ENCODE results near the gene RHBDF1. TPM values are rescaled to one million over a fixed set of nuclear protein-coding genes. Genes with fewer than 3 reads are reported as not detected.

The RHBDF1 gene
- total RNA-seq, 4 donors from 2014 or later: 11.9 to 179 (median 33.8) TPM

DNA sequence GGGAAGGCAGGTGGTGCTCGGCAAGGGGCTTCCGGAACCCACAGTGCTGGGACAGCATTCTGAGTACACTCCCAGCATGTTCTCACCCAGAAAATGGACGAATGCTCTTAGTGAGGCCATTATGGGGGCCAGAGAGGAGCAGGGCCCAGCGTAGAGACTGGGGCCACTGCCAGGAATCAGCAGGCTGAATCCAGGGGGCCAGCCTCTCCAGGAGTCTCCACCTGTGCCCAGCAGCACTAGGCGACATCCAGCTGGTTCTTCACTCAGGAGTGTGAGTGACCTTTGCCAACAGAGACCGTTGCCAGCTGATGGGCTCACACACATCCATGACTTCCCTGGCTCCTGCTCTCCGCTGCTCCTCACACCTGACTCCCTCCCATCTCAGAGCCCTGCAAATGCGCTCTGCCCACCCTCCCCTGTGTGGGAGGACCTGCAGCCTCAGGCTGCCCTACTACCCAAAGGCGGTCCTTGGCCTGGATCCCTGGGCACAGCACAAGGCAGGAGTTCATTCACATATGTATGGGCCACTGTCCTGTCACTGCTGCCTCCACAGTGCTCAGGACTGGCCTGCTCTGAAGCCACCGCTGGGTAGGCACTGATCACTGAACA lies 5.1 kb downstream of the RHBDF1 start:
- intact Hi-C loops (cut with DNase I; ENCODE audit: low total_unique reads) (loop anchor here (2.0 kb wide), 1 partner anchor 30 kb away; no protein-coding TSS in a partner anchor), in situ Hi-C loops (cut with MboI; ENCODE audit: low pct_ligation_motif_present in 1 of 4, low pct_unique_long_range_greater_than_20kb in 1 of 4, low sequenced_read_pairs in 3 of 4) (no loop called here)
- Histone ChIP-seq H3K36me3 (no peaks in the 10 kb centered on the region), H3K4me3 (no peak overlapping the region), H3K27me3 (no peaks in the 10 kb centered on the region), H3K4me1 (peaks cover 10 to 38% (median 14%) of the 10 kb centered on the region in 4 donors), H3K27ac (peak overlapping the region in 2 of 4 donors; percentile 3 to 41), H3K9me3 (no peaks in the 10 kb centered on the region)
- 69% methylated on average over 10 of the region's 10 CpGs; no CpG with 5 or more reads in 1 of the 2 donors for WGBS, 2 donors (ENCODE audit: low coverage in 1 of 2)
- DNase-seq: no peak
- TF ChIP-seq POLR2A (IDR thresholded peaks at IDR 0.05): no peak
- TF ChIP-seq EP300 (IDR thresholded peaks at IDR 0.05; ENCODE audit: low read depth): no peak
- no peak for TF ChIP-seq POLR2AphosphoS5 (IDR thresholded peaks at IDR 0.05)
- TF ChIP-seq, protein P1, sequence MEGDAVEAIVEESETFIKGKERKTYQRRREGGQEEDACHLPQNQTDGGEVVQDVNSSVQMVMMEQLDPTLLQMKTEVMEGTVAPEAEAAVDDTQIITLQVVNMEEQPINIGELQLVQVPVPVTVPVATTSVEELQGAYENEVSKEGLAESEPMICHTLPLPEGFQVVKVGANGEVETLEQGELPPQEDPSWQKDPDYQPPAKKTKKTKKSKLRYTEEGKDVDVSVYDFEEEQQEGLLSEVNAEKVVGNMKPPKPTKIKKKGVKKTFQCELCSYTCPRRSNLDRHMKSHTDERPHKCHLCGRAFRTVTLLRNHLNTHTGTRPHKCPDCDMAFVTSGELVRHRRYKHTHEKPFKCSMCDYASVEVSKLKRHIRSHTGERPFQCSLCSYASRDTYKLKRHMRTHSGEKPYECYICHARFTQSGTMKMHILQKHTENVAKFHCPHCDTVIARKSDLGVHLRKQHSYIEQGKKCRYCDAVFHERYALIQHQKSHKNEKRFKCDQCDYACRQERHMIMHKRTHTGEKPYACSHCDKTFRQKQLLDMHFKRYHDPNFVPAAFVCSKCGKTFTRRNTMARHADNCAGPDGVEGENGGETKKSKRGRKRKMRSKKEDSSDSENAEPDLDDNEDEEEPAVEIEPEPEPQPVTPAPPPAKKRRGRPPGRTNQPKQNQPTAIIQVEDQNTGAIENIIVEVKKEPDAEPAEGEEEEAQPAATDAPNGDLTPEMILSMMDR (IDR thresholded peaks at IDR 0.05): no peak

DNA sequence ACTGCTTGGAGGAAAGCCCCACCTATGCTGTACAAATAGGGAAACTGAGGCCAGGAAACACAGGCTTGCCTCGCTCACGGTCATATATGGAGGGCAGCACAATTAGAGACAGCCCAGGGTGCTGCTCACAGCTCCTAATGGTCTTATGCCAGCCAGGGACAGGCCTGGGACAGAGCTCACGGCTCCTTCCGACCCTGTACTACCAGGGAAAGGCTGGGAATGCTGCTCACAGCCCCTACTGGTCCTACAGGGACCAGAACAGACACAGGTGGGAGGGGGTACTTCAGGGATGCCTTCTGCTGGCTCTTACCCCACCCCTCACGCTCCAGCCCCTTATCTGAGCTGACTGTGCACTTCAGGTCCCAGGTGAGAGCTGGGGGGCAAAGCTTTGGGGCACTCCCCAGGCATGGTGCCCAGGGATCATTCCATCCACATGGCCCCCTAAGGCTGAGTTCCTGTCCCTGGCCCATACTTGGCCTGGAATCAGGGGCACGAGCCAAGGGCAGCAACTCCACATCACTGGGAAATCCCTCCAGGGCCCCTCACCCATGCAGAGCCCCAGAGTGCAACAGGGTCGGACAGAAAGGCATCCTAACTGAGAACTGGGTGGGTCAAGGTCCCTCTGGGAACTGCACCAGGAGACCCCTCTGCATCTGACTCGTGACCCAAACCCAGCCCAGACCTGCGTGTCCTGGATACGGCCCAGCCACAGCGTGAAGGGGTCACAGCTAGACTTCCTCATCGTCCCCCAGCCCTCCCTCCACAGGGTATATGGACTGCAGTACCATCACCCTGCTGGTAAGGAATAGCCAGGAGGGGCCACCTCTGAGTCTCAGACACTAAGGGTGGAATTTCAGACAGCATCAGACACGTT lies 5.9 kb downstream of the RHBDF1 start:
- H3K9me3 ChIP-seq: no peaks in the 10 kb centered on the region
- in situ Hi-C loops (cut with MboI; ENCODE audit: low pct_ligation_motif_present in 1 of 4, low pct_unique_long_range_greater_than_20kb in 1 of 4, low sequenced_read_pairs in 3 of 4) (no loop called here), intact Hi-C loops (cut with DNase I; ENCODE audit: low total_unique reads) (loop anchor here (2.0 kb wide), 1 partner anchor 30 kb away; no protein-coding TSS in a partner anchor)
- H3K4me1 ChIP-seq: peaks cover 10 to 34% (median 10%) of the 10 kb centered on the region in 4 donors
- DNase-seq: no peak
- 85% methylated on average over 13 of the region's 13 CpGs; no CpG with 5 or more reads in 1 of the 2 donors for WGBS, 2 donors (ENCODE audit: low coverage in 1 of 2)
- H3K4me3 ChIP-seq: no peak overlapping the region
- TF ChIP-seq EP300 (IDR thresholded peaks at IDR 0.05; ENCODE audit: low read depth) (no peak), POLR2AphosphoS5 (IDR thresholded peaks at IDR 0.05) (no peak), POLR2A (IDR thresholded peaks at IDR 0.05) (no peak)
- TF ChIP-seq, protein P1 (IDR thresholded peaks at IDR 0.05): no peak
- H3K27ac ChIP-seq: no peak overlapping the region
- no peaks in the 10 kb centered on the region for H3K36me3 ChIP-seq
- no peaks in the 10 kb centered on the region for H3K27me3 ChIP-seq

DNA sequence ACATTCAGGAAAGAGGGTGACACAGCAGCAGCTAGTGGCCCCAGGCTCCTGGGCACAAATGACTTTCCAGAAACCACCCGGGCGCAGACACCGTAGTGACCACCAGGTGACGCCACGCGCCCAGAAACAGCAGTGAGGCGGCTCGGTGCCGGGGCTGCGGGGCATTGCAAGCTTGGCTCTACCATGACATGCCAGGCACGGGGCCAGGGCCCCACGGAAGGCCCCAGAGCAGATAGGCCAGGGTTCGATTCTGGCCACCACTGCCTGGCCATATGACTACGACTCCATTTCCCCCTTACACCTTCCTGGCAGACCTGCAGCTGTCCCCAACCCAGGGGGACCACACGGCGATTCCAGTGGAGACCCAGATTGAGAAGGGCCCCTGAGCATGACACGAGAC lies 6.7 kb downstream of the RHBDF1 start:
- intact Hi-C loops (cut with DNase I; ENCODE audit: low total_unique reads) (loop anchor here (2.0 kb wide), 1 partner anchor 31 kb away; no protein-coding TSS in a partner anchor), in situ Hi-C loops (cut with MboI; ENCODE audit: low pct_ligation_motif_present in 1 of 4, low pct_unique_long_range_greater_than_20kb in 1 of 4, low sequenced_read_pairs in 3 of 4) (no loop called here)
- TF ChIP-seq POLR2AphosphoS5 (IDR thresholded peaks at IDR 0.05) (peak in 1 of 3 donors; percentile 33), POLR2A (IDR thresholded peaks at IDR 0.05) (no peak), EP300 (IDR thresholded peaks at IDR 0.05; ENCODE audit: low read depth) (no peak)
- TF ChIP-seq, protein P1 (IDR thresholded peaks at IDR 0.05): peak; percentile 94 to 99 (median 97)
- H3K36me3 ChIP-seq: no peaks in the 10 kb centered on the region
- no peaks in the 10 kb centered on the region for H3K9me3 ChIP-seq
- DNase-seq: peak; percentile 86
- 17% methylated on average over 17 of the region's 17 CpGs; no CpG with 5 or more reads in 1 of the 2 donors for WGBS, 2 donors (ENCODE audit: low coverage in 1 of 2)
- peaks cover 2 to 26% (median 3%) of the 10 kb centered on the region in 4 donors for H3K4me1 ChIP-seq
- no peaks in the 10 kb centered on the region for H3K27me3 ChIP-seq
- no peak overlapping the region for H3K4me3 ChIP-seq
- no peak overlapping the region for H3K27ac ChIP-seq

DNA sequence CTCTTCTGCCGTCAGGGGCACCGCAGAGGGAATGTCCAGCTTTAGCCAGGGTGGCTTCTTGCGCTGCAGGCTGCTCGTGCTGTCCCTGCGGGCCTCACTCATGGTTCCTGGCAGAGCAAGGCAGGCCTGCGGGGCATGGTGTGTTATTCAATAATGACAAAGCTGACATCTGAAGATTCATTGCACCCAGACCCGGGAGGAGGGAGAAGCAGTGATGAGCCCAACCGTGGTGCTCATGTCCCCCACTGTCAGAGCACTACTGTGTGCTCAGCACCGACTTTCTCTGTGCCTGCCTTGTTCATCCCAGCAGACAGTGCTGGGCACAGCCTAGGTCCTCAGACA lies 7.5 kb downstream of the RHBDF1 start:
- H3K4me3 ChIP-seq: no peak overlapping the region
- DNase-seq: no peak
- TF ChIP-seq POLR2AphosphoS5 (IDR thresholded peaks at IDR 0.05): no peak
- TF ChIP-seq, protein P1 (IDR thresholded peaks at IDR 0.05): no peak
- no peak for TF ChIP-seq POLR2A (IDR thresholded peaks at IDR 0.05)
- TF ChIP-seq EP300 (IDR thresholded peaks at IDR 0.05; ENCODE audit: low read depth): no peak
- in situ Hi-C loops (cut with MboI; ENCODE audit: low pct_ligation_motif_present in 1 of 4, low pct_unique_long_range_greater_than_20kb in 1 of 4, low sequenced_read_pairs in 3 of 4): no loop called here
- H3K4me1 ChIP-seq: peaks cover 0 to 20% (median 3%) of the 10 kb centered on the region in 4 donors
- intact Hi-C loops (cut with DNase I; ENCODE audit: low total_unique reads): no loop called here
- no peaks in the 10 kb centered on the region for H3K27me3 ChIP-seq
- no peak overlapping the region for H3K27ac ChIP-seq
- no peaks in the 10 kb centered on the region for H3K9me3 ChIP-seq
- WGBS, 2 donors (ENCODE audit: low coverage in 1 of 2): 42 to 89% methylated on average over 4 to 8 of the region's 9 CpGs
- H3K36me3 ChIP-seq: no peaks in the 10 kb centered on the region

All from transverse colon (tissue), 4 donors.